CD4-positive, alpha-beta T cell (primary cell): ENCODE measurements around the gene PRKCQ. TPM values are rescaled to one million over a fixed set of nuclear protein-coding genes. Genes with fewer than 3 reads are reported as not detected.

Source experiments
- ATAC-seq: fragments of 200-7000 bp; cut with Tn5 transposase; one replicate; pipeline ENCODE4 v1.10.0; 2022; ENCODE audit warnings: mild to moderate bottlenecking; ENCODE audit not compliant: poor library complexity
- CTCF ChIA-PET: fragments of 350-600 bp; sonication (Branson Sonifier 250); formaldehyde crosslinking; loops from one replicate; lab custom pipeline; 2021; ENCODE audit warnings: antibody characterized with exemption, inconsistent platforms; lab: Charles Lee
- POLR2A ChIA-PET: fragments of 350-600 bp; sonication (Branson Sonifier 250); formaldehyde crosslinking; loops from one replicate; lab custom pipeline; 2021; ENCODE audit warnings: antibody characterized with exemption, inconsistent platforms; lab: Charles Lee
- DNase-seq, 14 experiments: peaks; one replicate each; pipeline ENCODE4 v3.0.0-alpha.2; 2013 to 2020; ENCODE audit warnings: mixed read lengths in 2 of 14
- H3K27ac ChIP-seq, 2 donors: one replicate each; pipeline versions ENCODE4 v1.5.1 to v1.7.0; 2013; ENCODE audit warnings: low read length in 2 of 2, low read depth in 1 of 2, mild to moderate bottlenecking in 1 of 2
- H3K27me3 ChIP-seq, 2 experiments: 1 replicate in 1 of 2; 2 replicates in 1 of 2; pipeline versions ENCODE4 v1.6.1 to v1.7.0; 2013; ENCODE audit warnings: low read length in 2 of 2, control low read depth in 1 of 2, mild to moderate bottlenecking in 1 of 2, moderate library complexity in 1 of 2; ENCODE audit not compliant: insufficient read depth in 2 of 2, control insufficient read depth in 1 of 2
- H3K36me3 ChIP-seq: one replicate; pipeline ENCODE4 v1.6.1; 2013; ENCODE audit warnings: low read length, control low read depth; ENCODE audit not compliant: insufficient read depth
- H3K4me1 ChIP-seq: one replicate; pipeline ENCODE4 v1.6.1; 2013; ENCODE audit warnings: low read length, control low read depth; ENCODE audit not compliant: insufficient read depth
- H3K4me3 ChIP-seq: one replicate; pipeline ENCODE4 v1.5.1; 2013; ENCODE audit warnings: mild to moderate bottlenecking, low read length, moderate library complexity
- H3K9me3 ChIP-seq, 2 experiments: 1 replicate in 1 of 2; 2 replicates in 1 of 2; pipeline versions ENCODE4 v1.6.1 to v1.7.0; 2013; ENCODE audit warnings: low read length in 2 of 2, mild to moderate bottlenecking in 2 of 2, control low read depth in 1 of 2, moderate library complexity in 1 of 2; ENCODE audit not compliant: control insufficient read depth in 1 of 2, insufficient read depth in 1 of 2
- H3K27ac Mint-ChIP-seq: one replicate; pipeline ENCODE4 v1.8.0; 2020; ENCODE audit warnings: mixed read lengths
- H3K27me3 Mint-ChIP-seq: one replicate; pipeline ENCODE4 v1.8.0; 2021; ENCODE audit warnings: mixed read lengths
- H3K36me3 Mint-ChIP-seq: one replicate; pipeline ENCODE4 v1.8.0; 2021; ENCODE audit warnings: low read depth, mixed read lengths
- H3K4me1 Mint-ChIP-seq: one replicate; pipeline ENCODE4 v1.8.0; 2021; ENCODE audit warnings: low read depth, mixed read lengths
- H3K4me3 Mint-ChIP-seq: one replicate; pipeline ENCODE4 v1.8.0; 2020; ENCODE audit warnings: mild to moderate bottlenecking, mixed read lengths
- H3K9me3 Mint-ChIP-seq: one replicate; pipeline ENCODE4 v1.8.0; 2020; ENCODE audit warnings: mixed read lengths
- intact Hi-C, 2 experiments: fragments of 100-400 bp; cut with DNase I in 1 of 2; cut with micrococcal nuclease in 1 of 2; formaldehyde crosslinking; loops; one replicate each; pipeline versions ENCODE4 v1.15.1 to v1.9.0; 2023 to 2025; cut with DNase I, micrococcal nuclease
- total RNA-seq, 174 experiments: library from RNA in 2 of 174; stranded (reverse) in 2 of 174; gene quantifications; one replicate each; pipeline ENCODE4 v1.2.3 and lab custom pipeline; 2021 to 2026
- TF ChIP-seq, protein P1 (sequence below): fragments of 200-600 bp; IDR thresholded peaks from one replicate; pipeline ENCODE4 v1.8.0; 2022; ENCODE audit warnings: antibody characterized with exemption, mild to moderate bottlenecking

Gene PRKCQ
- total RNA-seq, 2 experiments from 2014 or later: 43.4 to 43.9 TPM

DNA sequence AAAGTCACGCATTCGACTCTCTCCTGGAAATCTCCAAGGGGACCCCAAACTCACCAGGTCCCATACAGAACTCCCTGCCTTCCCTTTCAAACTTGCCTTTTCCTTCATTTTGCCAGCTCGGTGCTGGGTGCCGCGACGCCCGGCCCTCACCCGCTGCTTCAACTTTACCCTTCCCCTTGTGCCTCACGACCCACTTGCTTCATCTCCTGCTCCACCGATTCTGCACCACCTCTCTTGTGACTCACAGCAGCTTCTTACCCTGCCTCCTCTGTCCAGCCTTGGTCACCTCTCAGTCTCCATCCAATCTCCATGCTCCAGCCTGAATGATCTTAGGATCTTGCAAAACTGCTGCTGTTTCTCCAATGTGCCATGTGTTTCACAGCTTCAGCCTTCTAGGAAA is 59.9 kb downstream of the PRKCQ start:
- Histone ChIP-seq H3K27me3 (no peaks in the 10 kb centered on the region), H3K4me3 (no peak overlapping the region), H3K27ac (no peak overlapping the region), H3K9me3 (no peaks in the 10 kb centered on the region), H3K36me3 (peaks cover 25% of the 10 kb centered on the region), H3K4me1 (peaks cover 49% of the 10 kb centered on the region)
- H3K4me3 Mint-ChIP-seq: peak overlapping the region; percentile 2
- peak overlapping the region; percentile 72 for H3K27ac Mint-ChIP-seq
- H3K9me3 Mint-ChIP-seq: no peaks in the 10 kb centered on the region
- peaks cover 58% of the 10 kb centered on the region for H3K36me3 Mint-ChIP-seq
- peaks cover 86% of the 10 kb centered on the region for H3K4me1 Mint-ChIP-seq
- CTCF ChIA-PET: no interaction called here
- no peaks in the 10 kb centered on the region for H3K27me3 Mint-ChIP-seq
- ATAC-seq (no peak), DNase-seq (no peak)
- intact Hi-C loops: no loop called here
- POLR2A ChIA-PET: interaction anchor here (0.9 to 2.4 kb wide), 3 partner anchors 10 to 46 kb away, joined by 3 to 9 read pairs (median 3); no protein-coding TSS in a partner anchor
- TF ChIP-seq, protein P1, sequence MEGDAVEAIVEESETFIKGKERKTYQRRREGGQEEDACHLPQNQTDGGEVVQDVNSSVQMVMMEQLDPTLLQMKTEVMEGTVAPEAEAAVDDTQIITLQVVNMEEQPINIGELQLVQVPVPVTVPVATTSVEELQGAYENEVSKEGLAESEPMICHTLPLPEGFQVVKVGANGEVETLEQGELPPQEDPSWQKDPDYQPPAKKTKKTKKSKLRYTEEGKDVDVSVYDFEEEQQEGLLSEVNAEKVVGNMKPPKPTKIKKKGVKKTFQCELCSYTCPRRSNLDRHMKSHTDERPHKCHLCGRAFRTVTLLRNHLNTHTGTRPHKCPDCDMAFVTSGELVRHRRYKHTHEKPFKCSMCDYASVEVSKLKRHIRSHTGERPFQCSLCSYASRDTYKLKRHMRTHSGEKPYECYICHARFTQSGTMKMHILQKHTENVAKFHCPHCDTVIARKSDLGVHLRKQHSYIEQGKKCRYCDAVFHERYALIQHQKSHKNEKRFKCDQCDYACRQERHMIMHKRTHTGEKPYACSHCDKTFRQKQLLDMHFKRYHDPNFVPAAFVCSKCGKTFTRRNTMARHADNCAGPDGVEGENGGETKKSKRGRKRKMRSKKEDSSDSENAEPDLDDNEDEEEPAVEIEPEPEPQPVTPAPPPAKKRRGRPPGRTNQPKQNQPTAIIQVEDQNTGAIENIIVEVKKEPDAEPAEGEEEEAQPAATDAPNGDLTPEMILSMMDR: no peak

DNA sequence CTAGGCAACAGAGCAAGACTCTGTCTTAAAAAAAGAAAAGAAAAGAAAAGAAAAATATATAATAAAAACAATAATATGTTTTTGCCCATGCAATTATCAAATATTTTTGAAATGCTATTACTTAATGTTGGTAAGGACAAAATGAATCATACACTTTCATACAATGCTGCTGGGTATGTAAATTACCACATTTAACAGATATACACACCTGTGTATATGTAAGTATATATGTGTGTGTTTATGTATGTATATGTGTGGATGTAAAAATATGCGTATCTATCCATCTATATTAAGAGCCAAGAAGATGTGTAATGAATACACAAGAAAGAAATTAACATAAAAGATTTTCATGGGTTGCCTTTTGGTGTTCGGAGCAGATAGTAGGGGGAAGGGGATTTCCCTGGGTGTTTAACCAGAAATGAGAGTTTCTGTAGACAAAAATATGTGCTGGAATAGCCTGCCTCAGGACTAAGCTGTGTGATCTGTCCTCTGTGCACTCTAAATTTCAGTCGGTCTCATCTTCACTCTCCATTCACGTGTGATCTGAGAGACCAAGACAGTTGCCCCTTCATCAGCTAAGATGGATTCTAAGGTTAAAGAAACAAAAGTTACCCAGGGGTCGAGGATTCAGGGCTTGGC is 61.2 kb downstream of the PRKCQ start:
- peak in 2 of 14 experiments; percentile 59 to 62 for DNase-seq
- Histone ChIP-seq H3K4me1 (peaks cover 51% of the 10 kb centered on the region), H3K36me3 (peaks cover 31% of the 10 kb centered on the region), H3K4me3 (no peak overlapping the region), H3K27ac (peak overlapping the region in 1 of 2 donors; percentile 10), H3K27me3 (no peaks in the 10 kb centered on the region), H3K9me3 (no peaks in the 10 kb centered on the region)
- TF ChIP-seq, protein P1: no peak
- ChIA-PET POLR2A (interaction anchor here (0.6 to 2.4 kb wide), 7 partner anchors 9 to 74 kb away, joined by 3 to 9 read pairs (median 4); no protein-coding TSS in a partner anchor), CTCF (interaction anchor here (0.9 to 3.7 kb wide), 5 partner anchors 11 to 62 kb away, joined by 3 to 14 read pairs (median 4); partner anchors contain the start of gene PRKCQ)
- Mint-ChIP-seq H3K4me3 (peak overlapping the region; percentile 25), H3K27ac (peak overlapping the region; percentile 72), H3K9me3 (no peaks in the 10 kb centered on the region), H3K36me3 (peaks cover 58% of the 10 kb centered on the region), H3K27me3 (no peaks in the 10 kb centered on the region), H3K4me1 (peaks cover 92% of the 10 kb centered on the region)
- ATAC-seq: peak; percentile 62
- intact Hi-C loops: loop anchor here (5.0 kb wide), 3 partner anchors 43 to 128 kb away; no protein-coding TSS in a partner anchor

- DNase-seq: peak in 4 of 14 experiments; percentile 44 to 64 (median 54)
- peaks cover 59% of the 10 kb centered on the region for H3K4me1 ChIP-seq
- peaks cover 46% of the 10 kb centered on the region for H3K36me3 ChIP-seq
- peak; percentile 68 for ATAC-seq
- no peaks in the 10 kb centered on the region for H3K27me3 ChIP-seq
- H3K27ac ChIP-seq: peak overlapping the region in 1 of 2 donors; percentile 42
- peaks cover 64% of the 10 kb centered on the region for H3K36me3 Mint-ChIP-seq
- no peaks in the 10 kb centered on the region for H3K9me3 ChIP-seq
- peaks cover 96% of the 10 kb centered on the region for H3K4me1 Mint-ChIP-seq
- peak overlapping the region; percentile 76 for H3K27ac Mint-ChIP-seq
- TF ChIP-seq, protein P1: no peak
- no peaks in the 10 kb centered on the region for H3K27me3 Mint-ChIP-seq
- no peaks in the 10 kb centered on the region for H3K9me3 Mint-ChIP-seq
- no peak overlapping the region for H3K4me3 Mint-ChIP-seq
- intact Hi-C loops: loop anchor here (2.0 to 5.0 kb wide), 5 partner anchors 45 to 130 kb away; no protein-coding TSS in a partner anchor
- H3K4me3 ChIP-seq: no peak overlapping the region
- ChIA-PET CTCF (interaction anchor here (0.7 to 3.7 kb wide), 12 partner anchors 13 to 1812 kb away, joined by 3 to 14 read pairs (median 5); no protein-coding TSS in a partner anchor), POLR2A (interaction anchor here (1.1 to 2.0 kb wide), 8 partner anchors 11 to 76 kb away, joined by 3 to 8 read pairs (median 4); no protein-coding TSS in a partner anchor)
Measured at GRCh38 chr10:6516929-6517284, 63.2 kb downstream of the PRKCQ start.
